Ovary (tissue), 3 donors: ENCODE data around the gene POC1B.

Experiments used
- CTCF ChIP-seq, 3 donors: fragments of 450-650 bp in 2 of 3; fragments of 200-600 bp in 1 of 3; IDR thresholded peaks; one replicate each; pipeline versions ENCODE4 v1.5.1 to v1.8.0; 2016 to 2022; ENCODE audit warnings: antibody characterized with exemption in 3 of 3, mild to moderate bottlenecking in 1 of 3
- POLR2A ChIP-seq: fragments of 450-650 bp; IDR thresholded peaks from one replicate; pipeline ENCODE4 v1.6.1; 2017; ENCODE audit warnings: antibody characterized with exemption, mild to moderate bottlenecking, moderate library complexity
- donor health status: DM: no; HTN: no; CAD: no.

GRCh38 chr12:89424389-89424788 lies 101.5 kb downstream of the POC1B start:
- TF ChIP-seq CTCF (IDR thresholded peaks at IDR 0.05) = no peak
- no peak for TF ChIP-seq POLR2A
